Fibroblast of the conjunctiva (primary cell): Measurements from ENCODE around the gene FAM236B.
"Not testable (repeated sequence)": the region's sequence is repeated elsewhere in the genome, so short reads cannot be mapped to it uniquely, and the experiment has no call there.

Source experiments
- DNase-seq: peaks from one replicate; pipeline ENCODE4 v3.0.0-alpha.2; 2010; ENCODE audit warnings: low read depth

Gene FAM236B

DNA sequence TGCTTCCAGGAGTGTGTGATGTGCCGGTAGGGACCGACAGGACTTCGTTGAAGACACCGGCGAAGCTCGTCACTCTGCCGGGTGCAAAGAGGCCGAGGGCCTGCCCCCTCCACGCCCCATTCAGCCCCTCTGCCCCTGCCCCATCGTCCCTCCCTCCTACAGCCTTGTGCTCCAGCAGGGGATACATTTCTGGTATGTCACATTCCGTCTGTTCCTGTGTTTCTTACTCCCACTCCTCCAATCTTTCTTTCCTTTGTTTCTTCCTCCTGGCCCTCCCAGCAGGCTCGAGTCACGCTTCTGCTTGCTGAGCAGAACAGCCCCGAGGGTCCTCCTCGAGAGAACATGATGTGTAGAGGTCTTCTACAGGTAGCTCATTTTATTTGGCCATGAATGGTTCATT is at the start of gene FAM236B:
FAM236B (minus strand) TSS at position 101 of the 400 bp plus-strand sequence; CDS start at position 1, 100 bp downstream.
- not testable (repeated sequence) for DNase-seq

DNA sequence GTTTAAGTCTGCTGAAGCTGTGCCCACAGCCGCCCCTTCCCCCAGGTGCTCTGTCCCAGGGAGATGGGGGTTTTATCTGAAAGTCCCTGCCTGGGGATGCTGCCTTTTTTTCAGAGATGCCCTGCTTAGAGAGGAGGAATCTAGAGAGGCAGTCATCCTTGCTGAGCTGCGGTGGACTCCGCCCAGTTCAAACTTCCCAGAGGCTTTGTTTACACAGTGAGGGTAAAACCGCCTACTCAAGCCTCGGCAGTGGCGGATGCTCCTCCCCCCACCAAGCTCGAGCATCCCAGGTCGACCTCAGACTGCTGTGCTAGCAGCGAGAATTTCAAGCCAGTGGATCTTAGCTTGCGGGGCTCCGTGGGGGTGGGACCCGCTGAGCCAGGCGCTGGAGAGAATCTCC is 48.2 kb upstream of the FAM236B start:
- DNase-seq, result not testable (repeated sequence)

DNA sequence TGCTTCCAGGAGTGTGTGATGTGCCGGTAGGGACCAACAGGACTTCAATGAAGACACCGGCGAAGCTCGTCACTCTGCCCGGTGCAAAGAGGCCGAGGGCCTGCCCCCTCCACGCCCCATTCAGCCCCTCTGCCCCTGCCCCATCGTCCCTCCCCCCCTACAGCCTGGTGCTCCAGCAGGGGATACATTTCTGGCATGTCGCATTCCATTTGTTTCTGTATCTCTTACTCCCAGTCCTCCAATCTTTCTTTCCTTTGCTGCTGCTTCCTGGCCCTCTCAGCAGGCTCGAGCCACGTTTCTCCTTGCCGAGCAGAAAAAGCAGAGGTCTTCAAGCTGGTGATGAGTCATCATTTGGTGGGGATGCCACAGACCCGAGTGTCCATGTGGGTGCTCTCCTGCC is 25.6 kb upstream of the FAM236B start, which contains the start of gene FAM236D:
FAM236D (minus strand) TSS at position 101 of the 400 bp plus-strand sequence; CDS start at position 1, 100 bp downstream.
- DNase-seq, result not testable (repeated sequence)

- DNase-seq, result not testable (repeated sequence)
Measured at GRCh38 chrX:72790390-72790789, 7.9 kb upstream of the FAM236B start.

DNA sequence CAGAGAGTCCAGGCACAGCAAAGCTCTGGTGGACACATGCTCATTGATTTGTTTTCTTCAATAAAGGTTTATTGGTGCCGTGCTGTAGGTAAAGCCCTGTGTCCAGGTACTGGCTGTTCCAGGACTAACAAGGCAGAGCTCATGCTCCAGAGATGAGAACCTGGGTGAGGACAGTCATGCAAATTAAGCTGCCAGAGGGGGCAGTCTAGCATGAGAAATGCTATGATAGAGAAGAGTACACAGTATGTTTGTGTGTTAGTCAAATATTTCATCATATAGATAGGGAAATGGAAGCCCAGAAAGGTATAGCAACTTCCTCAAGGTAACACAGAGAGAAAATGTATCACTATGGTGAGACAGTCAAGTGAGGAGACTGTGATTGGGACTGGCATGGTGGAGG is 5.7 kb upstream of the FAM236B start:
- DNase-seq, result not testable (repeated sequence)

DNA sequence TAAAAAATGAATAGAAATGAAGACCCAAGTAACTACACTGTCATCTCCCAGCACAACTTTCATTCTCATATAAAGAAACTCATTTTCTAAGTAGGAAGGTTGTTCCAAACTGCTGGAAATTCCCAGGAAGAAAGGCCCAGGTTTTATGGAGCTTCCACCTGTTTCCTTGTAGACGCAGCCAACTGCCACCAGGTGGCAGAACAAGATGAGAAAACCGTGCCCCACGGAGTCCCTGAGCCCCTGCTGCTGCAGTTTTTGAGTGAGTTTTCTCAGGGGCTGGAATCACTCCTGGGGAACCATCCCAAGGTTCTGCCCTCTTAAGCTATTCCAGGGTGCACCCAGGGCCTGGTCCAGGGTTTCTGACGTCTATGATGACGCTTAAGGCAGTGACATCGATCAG is 1.5 kb upstream of the FAM236B start:
- not testable (repeated sequence) for DNase-seq

GRCh38 chrX:72783365-72783936 is 991 bp upstream of the FAM236B start:
- DNase-seq, result not testable (repeated sequence)

DNA sequence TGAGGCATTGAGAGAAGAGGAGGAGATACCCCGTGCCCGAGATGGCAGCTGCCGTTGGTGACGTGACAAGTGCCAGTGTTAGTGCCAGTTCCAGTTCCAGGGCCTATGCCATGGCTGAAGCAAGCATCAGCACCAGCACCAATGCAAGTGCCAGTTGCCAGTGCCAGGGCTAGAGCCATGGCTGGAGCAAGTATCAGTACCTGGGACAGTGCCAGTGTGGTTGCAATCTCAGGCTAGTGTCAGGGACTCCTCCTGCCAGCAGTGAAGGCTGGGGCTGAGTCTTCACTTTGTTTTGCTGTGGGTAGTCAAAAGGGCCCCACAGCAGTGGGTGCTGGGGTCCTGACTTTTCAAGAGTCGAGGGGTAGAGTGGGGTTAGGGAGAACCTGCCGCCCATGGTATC is 4.3 kb downstream of the FAM236B start:
- DNase-seq, result not testable (repeated sequence)

GRCh38 chrX:72777467-72777790 is 5.0 kb downstream of the FAM236B start:
- not testable (repeated sequence) for DNase-seq

GRCh38 chrX:72776653-72777466 is 5.6 kb downstream of the FAM236B start, which contains the start of gene DMRTC1B:
TSS of gene DMRTC1B (plus strand) at chrX:72776890. CDS start at chrX:72845136, 68,246 bp downstream.
- DNase-seq, result not testable (repeated sequence)

DNA sequence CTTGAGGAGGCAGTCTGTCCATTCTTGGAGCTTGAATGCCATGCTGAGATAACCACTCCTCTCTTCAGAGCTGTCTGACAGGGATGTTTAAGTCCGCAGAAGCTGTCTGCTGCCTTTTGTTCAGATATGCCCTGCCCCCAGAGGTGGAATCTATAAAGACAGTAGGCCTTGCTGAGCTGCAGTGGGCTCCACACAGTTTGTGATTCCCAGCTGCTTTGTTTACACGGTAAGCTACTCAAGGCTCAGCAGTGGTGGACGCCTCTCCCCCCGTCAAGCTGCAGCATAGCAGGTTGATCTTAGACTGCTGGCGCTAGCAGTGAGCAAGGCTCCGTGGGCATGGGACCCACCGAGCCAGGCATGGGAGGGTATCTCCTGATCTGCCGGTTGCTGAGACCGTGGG is 22.0 kb downstream of the FAM236B start:
- not testable (repeated sequence) for DNase-seq

DNA sequence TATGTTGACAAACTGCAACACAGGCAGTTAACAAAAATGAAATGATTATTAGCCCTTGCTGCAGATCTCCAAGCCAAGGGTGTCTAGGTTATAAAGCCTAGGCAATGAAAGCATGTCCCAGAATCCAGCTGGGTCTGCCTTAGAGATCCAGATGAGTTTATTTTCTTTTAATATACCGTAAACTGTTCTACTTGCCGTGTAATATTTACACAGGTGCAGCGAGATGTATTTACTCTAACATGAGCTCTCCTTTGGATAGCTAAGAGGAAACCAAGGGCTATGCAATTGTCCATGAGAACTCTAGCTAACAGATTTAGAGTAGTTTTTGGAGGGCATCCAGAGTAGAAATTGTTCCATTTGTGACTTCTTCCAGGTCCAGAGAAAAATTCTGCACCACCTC is 33.9 kb downstream of the FAM236B start:
- not testable (repeated sequence) for DNase-seq

DNA sequence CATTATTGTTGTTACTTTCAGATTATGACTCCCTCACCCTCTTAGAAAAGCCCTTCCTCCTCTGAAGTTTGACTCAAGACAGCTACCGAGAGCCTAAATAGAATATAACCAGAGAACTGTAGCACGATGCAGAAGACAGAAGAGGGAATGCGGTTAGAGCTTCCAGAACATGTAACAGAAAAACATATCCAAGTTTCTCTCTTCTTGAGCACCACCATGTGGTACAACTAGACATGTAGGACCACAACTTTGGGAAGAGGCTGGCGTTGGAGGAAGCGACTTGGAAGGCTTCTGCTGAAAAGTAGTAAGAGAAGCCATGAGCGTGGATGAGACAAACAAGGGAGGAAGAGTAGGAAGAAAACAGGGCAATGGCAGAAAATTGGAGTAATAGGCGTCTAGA is 36.9 kb downstream of the FAM236B start:
- DNase-seq, result not testable (repeated sequence)

GRCh38 chrX:72735561-72735960 is 46.9 kb downstream of the FAM236B start:
- DNase-seq, result no peak

DNA sequence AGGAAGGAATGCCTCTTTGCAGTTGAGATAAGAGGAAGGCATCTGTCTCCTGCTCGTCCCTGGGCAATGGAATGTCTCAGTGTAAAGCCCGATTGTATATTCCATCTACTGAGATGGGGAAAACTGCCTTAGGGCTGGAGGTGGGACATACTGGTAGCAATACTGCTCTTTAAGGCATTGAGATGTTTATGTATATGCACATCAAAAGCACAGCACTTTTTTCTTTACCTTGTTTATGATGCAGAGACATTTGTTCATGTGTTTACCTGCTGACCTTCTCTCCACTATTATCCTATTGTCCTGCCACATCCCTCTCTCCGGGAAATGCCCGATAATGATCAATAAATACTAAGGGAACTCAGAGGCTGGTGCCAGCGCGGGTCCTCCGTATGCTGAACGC is 48.8 kb downstream of the FAM236B start:
- not testable (repeated sequence) for DNase-seq
